Measurements from ENCODE around the gene GNAO1.

DNA sequence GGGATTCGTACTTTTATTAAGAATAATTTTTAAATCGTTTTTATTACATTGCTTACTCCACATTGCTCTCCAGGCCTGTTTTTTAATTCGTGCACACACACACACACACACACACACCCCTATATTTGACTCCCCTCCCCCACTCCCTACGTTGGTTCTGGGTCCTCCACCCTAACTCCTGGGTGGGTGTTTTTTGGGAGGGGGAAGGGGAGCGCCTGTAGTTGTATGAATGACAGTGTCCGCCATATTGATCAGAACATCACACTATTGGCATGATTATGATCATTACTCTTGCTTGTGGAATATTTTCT, 1.3 kb downstream of the GNAO1 start:
- TF ChIP-seq, protein P1, sequence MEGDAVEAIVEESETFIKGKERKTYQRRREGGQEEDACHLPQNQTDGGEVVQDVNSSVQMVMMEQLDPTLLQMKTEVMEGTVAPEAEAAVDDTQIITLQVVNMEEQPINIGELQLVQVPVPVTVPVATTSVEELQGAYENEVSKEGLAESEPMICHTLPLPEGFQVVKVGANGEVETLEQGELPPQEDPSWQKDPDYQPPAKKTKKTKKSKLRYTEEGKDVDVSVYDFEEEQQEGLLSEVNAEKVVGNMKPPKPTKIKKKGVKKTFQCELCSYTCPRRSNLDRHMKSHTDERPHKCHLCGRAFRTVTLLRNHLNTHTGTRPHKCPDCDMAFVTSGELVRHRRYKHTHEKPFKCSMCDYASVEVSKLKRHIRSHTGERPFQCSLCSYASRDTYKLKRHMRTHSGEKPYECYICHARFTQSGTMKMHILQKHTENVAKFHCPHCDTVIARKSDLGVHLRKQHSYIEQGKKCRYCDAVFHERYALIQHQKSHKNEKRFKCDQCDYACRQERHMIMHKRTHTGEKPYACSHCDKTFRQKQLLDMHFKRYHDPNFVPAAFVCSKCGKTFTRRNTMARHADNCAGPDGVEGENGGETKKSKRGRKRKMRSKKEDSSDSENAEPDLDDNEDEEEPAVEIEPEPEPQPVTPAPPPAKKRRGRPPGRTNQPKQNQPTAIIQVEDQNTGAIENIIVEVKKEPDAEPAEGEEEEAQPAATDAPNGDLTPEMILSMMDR (conservative IDR thresholded peaks at IDR 0.05): no peak
- TF ChIP-seq ZFX (IDR thresholded peaks at IDR 0.05): no peak
